Measurements from ENCODE around the gene LUC7L2.
A peak's percentile ranks its signal among the peaks of the same experiment; 100 is the strongest.
"Not testable (repeated sequence)": the region's sequence is repeated elsewhere in the genome, so short reads cannot be mapped to it uniquely, and the experiment has no call there.

LUC7L2 gene

DNA sequence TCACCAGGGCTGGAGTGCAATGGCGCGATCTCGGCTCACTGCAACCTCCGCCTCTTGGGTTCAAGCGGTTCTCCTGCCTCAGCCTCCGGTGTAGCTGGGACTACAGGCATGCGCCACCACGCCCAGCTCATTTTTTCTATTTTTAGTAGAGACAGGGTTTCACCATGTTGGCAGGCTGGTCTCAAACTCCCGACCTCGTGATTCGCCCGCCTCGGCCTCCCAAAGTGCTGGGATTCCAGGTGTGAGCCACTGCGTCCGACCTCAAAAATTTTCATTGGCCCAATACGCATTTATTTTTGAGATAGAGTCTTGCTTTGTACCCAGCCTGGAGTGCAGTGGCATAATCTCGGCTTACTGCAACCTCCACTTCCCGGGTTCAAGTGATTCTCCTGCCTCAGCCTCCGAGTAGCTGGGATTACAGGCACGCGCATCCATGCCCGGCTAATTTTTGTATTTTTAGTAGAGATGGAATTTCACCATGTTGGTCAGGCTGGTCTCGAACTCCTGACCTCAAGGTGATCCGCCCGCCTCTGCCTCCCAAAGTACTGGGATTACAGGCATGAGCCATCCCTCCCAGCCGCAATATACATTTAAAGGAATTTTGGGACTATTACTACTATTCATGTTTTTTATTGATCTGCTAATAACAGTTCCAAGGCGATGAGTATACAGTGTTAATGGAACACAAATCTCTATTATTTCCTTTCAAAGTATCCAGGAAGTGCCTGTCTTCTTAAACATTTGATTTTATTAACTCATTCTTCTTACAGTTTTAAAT lies 1.8 kb upstream of the LUC7L2 start:
- not testable (repeated sequence) for DNase-seq (ENCODE audit: low spot score)

DNA sequence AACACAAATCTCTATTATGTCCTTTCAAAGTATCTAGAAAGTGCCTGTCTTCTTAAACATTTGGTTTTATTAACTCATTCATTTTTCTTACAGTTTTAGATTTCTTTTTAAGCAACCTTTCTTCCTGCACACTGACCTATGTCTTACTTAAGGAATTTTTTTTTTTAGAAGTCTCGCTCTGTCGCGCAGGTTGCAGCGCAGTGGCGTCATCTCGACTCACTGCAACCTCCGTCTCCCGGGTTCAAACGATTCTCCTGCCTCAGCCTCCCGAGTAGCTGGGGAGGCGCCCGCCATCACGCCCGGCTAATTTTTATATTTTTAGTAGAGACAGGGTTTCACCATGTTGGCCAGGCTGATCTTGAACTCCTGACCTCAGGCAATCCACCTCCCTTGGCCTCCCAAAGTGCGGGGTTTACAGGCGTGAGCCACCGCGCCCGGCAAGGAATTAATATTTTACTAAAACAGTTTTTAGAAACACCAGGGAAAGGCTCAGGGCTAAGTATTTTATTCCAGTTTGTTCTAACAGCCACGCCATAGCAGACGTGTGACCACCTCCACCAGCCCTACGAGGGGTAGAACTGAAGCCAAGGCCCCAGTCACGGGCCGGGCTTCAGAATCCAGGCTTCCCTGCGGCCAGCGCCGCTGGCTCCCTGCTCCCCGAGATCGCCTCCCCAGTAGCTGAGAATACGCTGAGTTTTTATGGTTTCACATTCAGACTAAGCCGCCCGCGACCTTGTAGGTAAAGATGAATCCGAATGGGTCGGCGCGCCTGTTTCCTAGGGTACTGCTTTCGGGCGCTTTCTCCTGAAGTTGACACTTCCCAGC lies 941 bp upstream of the LUC7L2 start:
- DNase-seq (ENCODE audit: low spot score), result peak; percentile 14

DNA sequence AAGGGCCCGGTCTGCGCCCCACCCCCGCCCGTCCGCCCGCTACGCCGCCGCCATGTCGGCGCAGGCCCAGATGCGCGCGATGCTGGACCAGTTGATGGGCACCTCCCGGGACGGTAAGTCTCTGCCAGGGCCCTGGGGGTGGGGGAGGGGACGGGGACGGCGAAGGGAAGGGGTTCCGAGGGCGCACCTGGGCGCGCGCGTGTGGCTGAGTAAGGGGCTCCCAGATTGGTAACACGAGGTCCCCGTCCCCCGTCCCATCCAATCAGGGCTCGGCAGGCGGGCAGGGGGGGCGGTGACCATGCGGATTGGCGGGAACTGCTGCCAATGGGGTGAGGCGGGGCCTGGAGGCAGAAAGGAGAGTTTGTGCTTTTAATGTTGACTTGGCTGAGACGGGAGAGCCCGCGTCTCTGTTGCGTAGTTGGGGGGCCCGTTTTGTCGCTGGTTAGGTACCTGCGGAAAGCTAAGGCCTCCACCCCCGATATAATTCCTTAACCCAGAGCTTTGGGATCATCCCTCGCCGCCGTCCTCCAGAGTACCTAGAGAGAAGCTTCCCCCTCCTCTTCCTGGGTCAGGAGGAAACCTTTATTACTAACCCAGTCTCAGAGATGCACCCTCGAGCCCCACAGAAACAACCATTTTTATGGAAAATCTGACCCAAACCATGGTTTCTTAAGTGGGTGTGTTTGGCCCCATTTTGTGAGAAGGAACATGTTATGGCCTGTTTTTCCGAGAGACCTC lies 685 bp downstream of the LUC7L2 start:
- peak; percentile 88 for DNase-seq (ENCODE audit: low spot score)

DNA sequence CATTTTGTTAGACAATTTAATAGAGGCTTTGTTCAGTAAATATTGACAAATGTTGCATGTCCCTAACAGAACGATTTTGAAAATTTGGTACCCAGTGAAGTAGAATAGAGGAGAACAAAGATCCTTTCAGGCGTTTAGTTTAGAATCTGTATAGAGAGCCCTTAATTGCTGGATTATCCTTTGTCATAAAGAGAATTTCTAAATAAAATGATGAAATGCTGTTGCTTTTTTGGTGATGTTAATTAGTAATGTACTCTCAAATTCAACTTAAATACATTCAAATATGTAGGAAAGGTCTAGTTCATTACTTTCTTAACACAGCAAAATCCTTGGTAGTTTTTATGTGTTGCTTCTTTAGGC lies 1.2 kb downstream of the LUC7L2 start:
- DNase-seq (ENCODE audit: low spot score), result no peak

DNA sequence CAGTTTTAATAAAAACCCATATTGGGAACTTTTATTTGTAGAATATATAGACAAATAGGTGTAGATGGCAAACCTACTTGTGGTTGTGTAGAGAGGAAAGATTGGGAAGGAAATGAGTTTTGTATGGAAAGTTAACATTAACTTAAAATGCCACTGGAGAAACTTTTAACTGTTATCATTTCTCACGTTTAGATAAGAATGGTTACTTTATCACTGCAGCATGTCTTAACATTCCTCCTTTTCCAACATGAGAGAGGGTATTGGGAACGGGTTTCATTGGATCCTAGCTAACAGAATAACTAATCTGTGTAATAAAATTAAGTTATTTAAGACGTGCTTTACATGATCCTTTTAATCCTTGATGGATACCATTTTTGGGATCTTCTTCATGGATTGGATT lies 1.8 kb downstream of the LUC7L2 start:
- DNase-seq (ENCODE audit: low spot score), result no peak

DNA sequence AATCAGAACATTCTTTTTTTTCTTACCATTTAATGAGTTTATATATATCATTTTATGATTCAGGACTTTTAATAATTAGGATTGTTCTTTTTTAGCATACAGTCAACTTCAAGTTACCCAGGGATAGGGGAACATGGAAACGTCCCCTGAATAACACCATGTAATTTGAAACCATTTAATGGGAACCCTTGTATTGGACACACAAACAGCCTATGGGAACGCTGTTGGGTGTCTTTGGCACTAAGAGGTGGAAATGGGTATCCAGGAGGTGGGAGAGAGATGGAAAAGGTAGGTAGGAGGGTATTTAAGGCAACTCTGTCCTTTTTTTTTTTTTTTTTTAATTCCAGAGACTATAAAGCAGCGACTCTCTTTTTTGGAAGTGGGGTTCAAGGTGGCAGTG lies 2.6 kb downstream of the LUC7L2 start:
- no peak for DNase-seq (ENCODE audit: low spot score)

DNA sequence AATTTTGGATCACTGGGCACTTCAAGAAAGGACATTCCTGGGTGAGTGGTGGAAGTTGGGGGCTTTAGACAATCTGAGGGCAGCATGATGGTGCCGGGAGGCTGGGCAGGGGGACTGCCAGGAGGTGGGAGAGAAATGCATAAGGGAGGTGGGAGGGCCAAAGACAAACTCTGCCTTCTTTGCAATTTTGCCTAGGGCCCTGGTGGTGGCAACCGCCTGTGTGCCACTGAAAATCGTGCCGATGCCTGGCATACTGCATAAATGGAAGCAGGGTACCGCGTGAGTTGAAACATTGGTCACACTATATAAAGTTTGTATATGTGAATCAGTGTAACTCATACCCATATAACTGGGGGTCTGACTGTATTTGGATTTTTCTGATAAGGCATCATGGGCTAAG lies 3.3 kb downstream of the LUC7L2 start:
- no peak for DNase-seq (ENCODE audit: low spot score)

DNA sequence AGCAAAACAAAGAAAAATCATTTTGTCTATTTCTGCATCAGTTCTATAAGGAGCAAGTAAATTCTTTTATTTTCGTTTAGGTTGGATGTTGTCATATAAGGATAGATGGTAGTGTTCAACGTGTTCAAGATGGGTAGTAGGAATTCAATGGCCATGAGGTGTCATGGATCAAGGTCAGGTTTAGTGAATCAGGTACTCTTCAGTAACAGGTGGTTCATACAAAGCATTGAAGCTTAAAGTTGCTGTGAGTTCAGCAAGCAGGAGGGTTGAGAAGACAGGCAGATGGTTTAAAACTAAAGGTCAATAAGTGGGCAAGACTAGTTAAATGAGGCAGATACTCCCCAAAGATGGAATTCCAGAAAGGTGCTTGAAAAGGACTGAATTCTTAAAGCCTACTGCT lies 5.6 kb downstream of the LUC7L2 start:
- no peak for DNase-seq (ENCODE audit: low spot score)

DNA sequence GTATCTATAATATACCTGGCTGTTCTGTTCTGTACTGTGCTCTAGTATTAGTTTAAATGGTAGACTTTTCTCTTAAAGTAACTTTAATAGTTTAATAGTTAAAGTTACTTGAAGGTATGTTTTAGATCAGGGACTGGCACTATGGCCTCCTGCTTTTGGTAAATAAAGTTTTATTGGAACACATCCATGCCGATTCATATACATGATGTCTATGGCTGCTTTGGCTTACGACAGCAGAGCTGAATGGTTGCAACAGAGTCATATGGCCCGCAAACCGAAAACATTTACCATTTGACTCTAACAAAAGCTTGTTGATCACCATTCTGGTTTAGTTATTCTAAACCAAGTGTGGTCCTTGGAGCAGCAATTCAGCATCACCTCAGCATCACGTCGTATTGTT lies 6.7 kb downstream of the LUC7L2 start:
- no peak for DNase-seq (ENCODE audit: low spot score)

DNA sequence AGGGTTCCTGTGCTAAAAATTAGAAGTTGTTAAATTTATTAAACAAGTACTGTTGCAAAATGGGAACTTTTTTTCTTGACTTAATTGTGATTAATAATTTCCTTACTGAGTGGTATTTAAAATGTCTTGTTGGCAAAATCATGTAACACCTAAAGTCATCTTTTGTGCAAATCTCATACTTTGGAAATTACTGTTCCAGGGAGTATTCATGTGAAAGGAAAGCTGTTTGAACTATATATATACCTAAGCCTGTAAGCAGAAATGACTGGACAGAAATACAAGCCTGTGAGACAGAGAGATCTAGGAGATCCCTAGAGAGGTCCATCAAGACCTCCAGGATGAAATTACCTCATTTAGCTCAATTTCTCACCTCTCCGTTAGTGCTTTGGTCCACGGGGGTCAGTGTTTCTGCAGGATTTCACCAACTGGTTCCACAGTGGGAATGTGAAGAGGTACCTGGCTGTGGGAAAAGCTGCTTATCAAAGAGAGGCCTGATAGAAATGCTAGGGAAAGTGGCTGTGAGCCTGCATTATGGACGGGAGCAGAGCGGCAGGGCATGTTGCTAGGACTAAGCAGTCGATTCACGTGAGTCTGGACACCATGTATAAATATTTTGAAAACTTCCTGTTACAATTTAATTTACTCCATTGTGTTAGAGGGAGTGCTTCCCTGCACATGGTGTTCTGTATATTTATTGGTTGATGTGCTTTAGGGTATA lies 7.9 kb downstream of the LUC7L2 start:
- no peak for DNase-seq (ENCODE audit: low spot score)

DNA sequence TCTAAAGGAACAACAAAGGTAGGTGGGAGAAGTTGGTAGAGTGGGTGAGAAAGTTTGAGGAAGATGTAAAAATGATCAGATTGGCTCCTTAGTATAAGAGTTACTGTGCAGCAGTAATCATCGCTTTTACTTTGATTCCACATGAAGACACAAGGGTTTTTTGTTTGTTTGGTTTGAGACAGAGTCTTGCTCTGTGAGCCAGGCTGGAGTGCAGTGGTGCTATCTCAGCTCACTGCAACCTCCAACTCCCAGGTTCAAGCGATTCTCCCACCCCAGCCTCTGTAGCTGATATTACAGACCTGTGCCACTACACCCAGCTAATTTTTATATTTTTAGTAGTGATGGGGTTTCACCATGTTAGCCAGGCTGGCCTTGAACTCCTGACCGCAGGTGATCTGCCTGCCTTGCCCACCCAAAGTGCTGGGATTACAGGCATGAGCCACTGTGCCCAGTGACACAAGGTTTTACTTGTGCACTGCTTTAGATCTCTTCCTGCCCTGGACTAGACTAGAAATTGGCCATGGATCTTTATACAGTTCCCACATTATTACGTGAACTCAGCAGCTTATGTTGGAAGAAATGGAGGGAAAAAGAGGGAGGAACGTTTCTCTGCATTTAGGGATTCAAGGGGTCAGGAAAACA lies 10.7 kb downstream of the LUC7L2 start:
- DNase-seq (ENCODE audit: low spot score), result no peak

DNA sequence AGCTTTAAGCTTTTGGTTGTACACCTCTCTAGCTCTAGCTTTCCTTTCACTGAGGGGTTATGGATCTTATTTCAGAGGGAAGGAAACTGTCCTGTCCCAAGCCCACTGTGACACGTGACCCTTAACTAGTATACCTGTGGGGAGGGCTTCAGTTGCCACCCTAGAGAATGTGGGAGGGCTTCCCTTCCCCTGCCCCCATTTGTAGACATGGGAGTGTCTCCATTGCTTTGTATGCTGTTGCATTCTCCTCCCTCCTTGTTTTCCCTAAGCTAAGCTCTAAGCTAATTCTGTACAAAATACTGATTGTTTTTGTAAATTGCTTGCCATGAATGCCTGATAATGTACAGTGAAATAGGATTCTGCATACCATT lies 11.2 kb downstream of the LUC7L2 start:
- DNase-seq (ENCODE audit: low spot score), result no peak

DNA sequence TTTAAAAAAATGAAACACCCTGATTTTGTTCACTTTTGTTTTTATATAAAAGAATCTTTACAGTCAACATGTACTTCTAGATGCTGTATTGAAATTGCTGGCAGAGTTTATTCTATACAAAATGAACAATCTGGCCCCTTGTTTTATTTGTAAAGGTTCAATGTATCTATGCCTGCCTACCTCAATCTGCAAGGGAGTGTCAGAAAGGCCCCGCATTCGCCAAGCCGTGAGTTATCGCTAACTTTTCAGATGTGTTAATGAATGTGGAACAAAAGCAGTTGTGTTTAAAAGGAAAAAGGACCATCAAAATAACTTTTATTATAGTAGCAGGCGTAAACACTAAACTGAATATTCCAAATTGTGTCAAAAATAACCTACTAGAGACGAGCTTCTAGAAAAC lies 14.6 kb downstream of the LUC7L2 start:
- DNase-seq (ENCODE audit: low spot score), result no peak

DNA sequence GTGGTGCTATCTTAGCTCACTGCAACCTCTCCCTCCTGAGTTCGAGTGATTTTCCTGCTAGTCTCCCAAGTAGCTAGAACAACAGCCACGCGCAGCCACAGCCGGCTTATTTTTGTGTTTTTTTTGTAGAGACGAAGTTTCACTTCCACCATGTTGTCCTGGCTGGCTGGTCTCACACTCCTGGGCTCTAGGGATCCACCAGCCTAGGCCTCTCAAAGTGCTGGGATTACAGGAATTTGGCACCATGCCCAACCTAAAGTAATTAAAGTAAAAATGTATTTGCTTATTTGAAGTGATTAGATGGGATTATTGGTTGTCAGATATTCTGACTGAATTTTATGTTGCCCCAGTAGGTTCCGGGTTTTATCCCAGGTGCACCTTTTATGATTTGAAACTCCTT lies 22.7 kb downstream of the LUC7L2 start:
- no peak for DNase-seq (ENCODE audit: low spot score)

DNA sequence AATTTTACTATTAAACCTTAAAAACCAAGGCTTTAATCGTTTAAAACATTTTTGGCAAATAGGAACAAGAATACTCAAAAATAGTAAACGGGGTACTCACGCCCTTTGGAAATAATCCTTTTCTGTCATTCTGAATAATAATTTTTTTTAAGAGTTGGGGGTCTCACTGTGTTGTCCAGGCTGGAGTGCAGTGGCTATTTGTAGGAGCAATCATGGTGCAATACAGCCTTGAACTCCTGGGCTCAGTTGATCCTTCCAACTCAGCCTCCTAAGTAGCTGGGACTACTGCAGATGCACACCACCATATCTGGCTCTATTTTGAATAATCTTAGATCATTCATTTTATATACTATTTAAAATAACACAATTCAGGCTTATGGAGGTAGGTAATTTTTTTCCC lies 24.9 kb downstream of the LUC7L2 start:
- no peak for DNase-seq (ENCODE audit: low spot score)

DNA sequence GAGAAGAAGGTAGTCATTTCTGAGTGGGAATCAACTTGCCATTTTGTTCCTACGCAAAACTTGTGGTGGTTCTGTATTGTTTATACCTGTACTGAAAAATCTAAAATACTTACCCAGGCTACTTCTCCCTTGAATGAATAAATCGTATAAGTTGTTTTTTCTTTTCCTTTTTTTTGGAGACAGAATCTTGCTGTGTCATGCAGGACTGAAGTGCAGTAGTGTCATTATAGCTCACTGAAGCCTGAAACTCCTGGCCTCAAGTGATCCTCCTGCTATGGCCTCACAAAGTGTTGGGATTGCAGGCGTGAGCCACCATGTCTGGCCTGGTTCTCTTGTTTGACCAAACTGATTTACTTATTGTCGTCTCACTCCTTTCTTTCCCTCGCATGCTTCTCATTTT lies 27.9 kb downstream of the LUC7L2 start:
- DNase-seq (ENCODE audit: low spot score), result no peak

DNA sequence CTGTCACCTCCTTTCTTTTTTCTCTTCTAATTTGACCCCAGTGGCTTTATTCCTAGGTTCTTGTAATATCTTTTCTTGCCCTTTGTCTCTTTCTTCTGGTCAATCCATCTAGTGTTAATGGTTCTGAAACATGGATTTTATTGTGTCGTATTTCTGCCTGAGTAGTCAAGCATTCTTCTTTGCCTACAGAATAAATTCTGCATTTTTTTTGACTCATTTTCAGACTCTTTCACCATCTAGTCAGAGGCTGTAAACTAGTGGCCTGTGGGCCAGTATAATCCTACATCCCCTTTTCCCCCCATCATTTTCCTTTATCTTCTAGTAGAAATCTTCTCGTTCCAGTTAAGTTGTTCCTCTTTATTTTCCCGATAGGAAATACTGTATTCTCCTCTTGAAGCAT lies 29.4 kb downstream of the LUC7L2 start:
- no peak for DNase-seq (ENCODE audit: low spot score)

DNA sequence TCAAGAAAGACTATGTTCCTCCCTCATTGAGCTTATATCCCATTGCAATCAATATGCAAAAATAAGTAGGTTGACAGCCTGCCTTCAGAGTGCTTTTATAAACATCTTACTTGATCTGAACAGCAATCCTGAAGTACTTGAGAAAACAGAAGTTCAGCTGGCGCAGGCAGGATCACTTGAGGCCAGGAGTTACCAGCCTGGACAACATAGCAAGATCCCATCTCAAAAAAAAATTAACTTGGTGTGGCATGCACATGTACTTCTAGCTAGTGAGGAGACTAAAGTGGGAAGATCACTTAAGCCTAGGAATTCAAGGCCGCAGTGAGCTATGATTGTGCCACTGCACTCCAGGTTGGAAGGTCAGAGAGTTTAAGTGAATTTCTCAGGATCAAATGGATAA lies 30.1 kb downstream of the LUC7L2 start:
- DNase-seq (ENCODE audit: low spot score), result no peak

DNA sequence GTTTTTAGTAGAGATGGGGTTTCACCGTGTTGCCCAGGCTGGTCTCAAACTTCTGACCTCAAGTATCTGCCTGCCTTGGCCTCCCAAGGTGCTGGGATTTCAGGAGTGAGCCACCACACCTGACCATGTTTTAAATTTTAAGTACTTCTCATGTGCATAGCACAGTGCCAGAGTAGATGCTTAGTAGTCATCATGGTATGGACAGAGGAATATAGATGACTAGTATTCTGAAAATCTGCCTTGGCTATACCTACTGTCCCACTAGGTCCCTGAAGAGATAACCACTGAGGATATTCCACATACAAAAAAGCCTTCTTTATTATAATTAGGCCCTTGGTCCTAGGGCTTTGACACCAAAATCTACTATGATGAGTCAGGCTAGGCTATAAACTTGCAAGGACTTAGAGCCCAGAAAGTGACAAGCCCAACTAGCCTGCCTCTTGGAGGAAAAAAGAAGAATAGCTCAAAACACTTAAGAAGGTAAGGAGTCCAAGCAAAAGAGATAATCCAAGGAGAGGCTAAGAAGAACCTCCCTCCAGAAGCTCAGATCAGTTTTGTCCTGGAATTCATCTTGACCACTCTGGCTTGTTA lies 34.0 kb downstream of the LUC7L2 start:
- no peak for DNase-seq (ENCODE audit: low spot score)

DNA sequence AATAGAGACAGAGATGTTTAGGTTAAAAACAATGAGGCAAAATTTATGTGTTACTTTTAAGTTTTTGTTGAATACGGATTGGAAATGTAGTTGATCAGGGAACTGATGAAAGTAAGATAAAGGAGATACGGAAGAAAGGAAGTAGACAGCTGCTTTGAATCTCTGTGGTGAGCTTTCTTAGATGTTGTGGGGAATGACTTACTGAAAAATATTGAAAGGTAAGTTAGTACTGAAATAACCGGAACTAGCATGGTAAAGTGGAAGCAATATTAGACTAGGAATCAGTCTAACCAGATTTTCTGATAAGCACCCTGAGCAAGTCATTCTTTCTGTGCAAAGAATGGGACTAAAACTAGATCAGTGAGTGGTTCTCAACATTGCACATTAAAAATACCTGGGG lies 34.8 kb downstream of the LUC7L2 start:
- DNase-seq (ENCODE audit: low spot score), result no peak

DNA sequence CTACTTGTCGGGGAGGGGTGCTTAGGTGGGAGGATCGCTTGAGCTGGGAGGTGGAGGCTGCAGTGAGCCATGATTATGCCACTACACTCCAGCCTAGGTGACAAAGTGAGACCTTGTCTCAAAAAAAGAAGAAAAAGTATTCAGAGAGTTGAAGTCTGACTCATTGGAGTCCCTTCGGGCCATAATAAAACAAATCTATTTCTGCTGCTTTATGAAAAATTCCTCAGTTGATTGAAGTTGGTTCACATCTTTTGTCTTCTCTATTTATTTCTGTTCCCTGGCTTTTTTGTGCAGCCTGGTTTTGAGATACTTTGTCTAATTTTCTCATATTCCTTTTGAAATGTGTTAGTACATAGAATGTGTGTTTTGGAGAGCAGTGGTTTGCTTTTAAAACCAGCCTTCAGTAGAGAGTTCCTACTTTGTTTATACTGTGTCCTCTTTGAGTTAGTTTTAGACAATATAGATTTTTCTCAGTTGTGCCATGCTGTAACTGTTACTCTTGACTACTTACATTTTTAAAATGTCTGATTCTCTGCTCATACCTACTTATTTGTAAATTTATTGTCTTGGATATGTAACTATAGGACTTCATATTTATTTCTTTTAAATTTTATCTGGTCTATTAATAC lies 36.7 kb downstream of the LUC7L2 start:
- no peak for DNase-seq (ENCODE audit: low spot score)

Data from HuH-7.5 (cell line).